GM10266 (cell line): ENCODE results near the gene COP1.
"Not testable (repeated sequence)": the region's sequence is repeated elsewhere in the genome, so short reads cannot be mapped to it uniquely, and the experiment has no call there.

ENCODE experiments used
- DNase-seq: peaks from one replicate; pipeline ENCODE4 v3.0.0; 2012; ENCODE audit errors: extremely low spot score
- TF ChIP-seq, protein P1 (sequence below): IDR thresholded peaks from 2 replicates; pipeline ENCODE4 v1.5.1; 2012; ENCODE audit warnings: mild to moderate bottlenecking, low read depth; ENCODE audit not compliant: control insufficient read depth, insufficient read depth; ENCODE audit errors: missing control alignments

Gene COP1

DNA sequence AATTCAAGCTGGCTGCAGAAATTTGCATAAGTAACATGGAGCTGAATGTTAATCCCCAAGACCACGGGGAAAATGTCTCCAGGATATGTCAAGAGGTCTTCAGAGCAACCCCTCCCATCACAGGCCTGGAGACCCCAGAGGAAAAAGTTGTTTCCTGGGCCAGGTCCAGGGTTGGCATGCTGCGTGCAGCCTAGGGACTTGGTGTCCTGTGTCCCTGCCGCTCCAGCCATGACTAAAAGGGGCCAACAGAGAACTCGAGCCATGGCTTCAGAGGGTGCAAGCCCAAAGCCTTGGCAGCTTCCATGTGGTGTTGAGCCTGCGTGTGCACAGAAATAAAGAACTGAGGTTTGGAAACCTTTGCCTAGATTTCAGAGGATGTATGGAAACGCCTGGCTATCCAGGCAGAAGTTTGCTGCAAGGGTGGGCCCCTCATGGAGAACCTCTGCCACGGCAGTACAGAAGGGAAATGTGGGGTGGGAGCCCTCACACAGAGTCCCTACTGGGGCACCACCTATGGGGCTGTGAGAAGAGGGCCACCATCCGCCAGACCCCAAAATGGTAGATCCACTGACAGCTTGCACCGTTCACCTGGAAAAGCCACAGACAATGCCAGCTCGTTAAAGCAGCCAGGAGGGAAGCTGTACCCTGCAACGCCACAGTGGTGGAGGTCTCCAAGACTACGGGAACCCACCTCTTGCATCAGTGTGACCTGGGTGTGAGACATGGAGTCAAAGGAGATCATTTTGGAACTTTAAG lies 222.9 kb downstream of the COP1 start:
- TF ChIP-seq, protein P1, sequence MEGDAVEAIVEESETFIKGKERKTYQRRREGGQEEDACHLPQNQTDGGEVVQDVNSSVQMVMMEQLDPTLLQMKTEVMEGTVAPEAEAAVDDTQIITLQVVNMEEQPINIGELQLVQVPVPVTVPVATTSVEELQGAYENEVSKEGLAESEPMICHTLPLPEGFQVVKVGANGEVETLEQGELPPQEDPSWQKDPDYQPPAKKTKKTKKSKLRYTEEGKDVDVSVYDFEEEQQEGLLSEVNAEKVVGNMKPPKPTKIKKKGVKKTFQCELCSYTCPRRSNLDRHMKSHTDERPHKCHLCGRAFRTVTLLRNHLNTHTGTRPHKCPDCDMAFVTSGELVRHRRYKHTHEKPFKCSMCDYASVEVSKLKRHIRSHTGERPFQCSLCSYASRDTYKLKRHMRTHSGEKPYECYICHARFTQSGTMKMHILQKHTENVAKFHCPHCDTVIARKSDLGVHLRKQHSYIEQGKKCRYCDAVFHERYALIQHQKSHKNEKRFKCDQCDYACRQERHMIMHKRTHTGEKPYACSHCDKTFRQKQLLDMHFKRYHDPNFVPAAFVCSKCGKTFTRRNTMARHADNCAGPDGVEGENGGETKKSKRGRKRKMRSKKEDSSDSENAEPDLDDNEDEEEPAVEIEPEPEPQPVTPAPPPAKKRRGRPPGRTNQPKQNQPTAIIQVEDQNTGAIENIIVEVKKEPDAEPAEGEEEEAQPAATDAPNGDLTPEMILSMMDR: no peak

DNA sequence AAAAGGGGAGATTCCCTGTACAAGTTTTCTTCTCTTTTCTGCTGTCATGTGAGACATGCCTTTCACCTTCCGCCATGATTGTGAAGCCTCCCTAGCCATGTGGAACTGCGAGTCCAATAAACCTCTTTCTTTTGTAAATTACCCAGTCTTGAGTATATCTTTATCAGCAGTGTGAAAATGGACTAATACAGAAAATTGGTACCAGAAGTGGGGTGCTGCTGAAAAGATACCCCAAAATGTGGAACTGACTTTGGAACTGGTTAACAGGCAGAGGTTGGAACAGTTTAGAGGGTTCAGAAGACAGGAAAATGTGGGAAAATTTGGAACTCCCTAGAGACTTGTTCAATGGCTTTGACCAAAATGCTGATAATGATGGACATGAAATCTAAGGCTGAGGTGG lies 223.7 kb downstream of the COP1 start:
- not testable (repeated sequence) for DNase-seq

More for the DNA sequence above, 222.9 kb downstream of the COP1 start:
- no peak for DNase-seq

DNA sequence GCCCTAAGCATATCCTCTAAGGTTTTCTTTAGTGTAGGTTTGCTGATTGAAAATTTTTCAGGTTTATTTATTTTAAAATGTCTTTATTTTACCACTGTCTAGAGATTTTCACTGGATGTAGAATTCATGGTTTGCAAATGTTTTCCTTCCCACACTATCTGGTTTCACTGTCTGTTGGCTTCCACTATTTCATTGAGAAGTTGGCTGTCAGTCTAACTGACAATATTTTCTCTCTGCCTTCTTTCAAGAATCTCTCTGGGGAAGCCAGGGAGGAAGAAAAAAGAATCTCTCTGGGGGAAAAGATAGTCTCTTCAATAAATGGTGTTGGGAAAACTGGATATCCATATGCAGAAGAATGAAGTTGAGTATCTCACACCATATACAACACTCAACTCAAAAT lies 226.0 kb downstream of the COP1 start:
- DNase-seq: no peak
- TF ChIP-seq, protein P1: no peak

DNA sequence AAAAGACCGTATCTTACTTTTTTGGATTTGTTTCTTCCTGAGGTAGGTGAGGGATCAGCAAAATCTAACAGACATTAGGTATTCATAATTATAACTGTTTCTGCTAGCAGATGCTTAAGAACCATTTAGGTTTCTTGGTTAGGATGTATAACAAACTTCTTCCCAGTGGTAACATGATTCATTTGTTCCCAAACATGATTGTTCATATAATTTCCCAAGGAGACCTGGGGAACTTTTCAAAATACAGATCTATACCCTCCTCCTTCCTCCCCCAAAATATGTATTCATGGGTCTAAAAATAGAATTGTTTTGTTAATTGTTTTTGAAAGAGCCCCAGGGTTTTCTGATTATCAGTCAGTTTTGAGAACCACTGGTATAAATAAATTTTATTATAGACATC lies 228.2 kb downstream of the COP1 start:
- no peak for DNase-seq
- TF ChIP-seq, protein P1: no peak

DNA sequence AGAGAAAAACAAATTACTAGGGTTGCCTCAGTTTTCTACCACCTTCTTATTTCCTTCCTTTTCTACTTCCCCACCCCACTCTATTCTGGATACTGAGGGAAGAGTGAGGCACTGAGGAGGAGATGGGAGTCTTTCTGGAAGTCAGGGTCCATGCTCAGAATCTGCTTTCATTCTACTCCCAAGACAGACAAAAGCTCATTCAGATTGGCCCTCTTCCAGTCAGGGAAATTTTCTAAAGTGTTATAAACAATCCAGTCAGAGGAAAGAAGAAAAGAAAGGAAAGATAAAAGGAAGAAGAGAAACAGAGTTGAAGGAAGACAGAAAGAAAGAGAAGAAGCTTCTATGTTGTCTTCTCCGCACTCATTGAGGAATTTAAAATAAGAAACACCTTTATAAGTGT lies 228.6 kb downstream of the COP1 start:
- DNase-seq: no peak
- TF ChIP-seq, protein P1: no peak

DNA sequence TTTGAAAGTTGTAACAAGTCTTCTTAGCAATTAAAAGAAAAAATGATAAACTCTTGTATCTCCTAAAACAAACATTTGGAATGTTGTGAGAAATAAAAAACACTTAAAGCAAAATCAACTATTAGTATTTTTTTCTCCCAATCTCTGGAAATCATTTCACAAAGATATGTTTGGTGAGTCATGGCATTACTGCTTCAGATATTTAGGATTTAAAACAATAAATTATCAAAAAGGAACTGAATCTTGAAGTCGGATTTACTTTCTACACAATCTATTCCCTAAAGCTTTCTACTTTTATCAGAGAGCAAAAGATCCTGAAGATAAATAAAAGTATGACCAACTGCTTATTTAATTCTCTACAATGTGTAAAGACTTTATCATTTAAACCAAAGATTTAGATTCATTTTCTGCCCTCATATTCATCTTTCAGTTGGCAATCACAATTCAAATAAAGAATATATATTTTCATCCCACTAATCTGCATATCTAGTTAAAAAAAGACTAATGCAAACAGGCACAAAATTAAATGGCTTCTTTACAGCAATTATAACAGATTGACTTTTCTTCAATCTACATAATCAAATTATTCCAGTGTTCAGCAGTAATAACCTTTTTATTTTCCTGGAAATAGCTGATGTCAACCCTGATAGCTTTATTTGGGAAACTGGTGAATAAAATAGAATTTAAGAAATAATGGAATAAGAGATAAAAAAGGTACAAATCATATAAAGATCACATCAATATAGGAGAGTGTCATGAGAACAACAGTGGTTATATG lies 230.0 kb downstream of the COP1 start:
- no peak for DNase-seq
- TF ChIP-seq, protein P1: no peak

DNA sequence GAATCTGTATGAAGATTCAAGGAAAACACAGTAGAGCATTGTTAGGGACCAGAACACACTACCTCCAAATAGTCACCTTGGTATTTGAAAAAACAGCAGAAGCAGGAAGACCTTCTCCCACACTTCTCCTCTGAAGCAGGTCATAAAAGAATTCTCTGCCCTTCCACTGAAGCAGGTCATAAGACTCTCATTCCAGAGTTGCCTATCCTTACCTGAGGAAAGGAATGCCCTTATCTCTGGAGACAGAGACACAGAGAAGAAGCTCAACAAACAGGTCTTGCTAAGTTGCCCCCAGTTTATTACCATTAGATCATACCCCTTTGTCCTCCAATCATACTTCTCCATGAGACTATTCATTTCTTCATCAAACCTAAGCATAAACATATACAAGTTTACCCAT lies 237.9 kb downstream of the COP1 start:
- TF ChIP-seq, protein P1: no peak
- no peak for DNase-seq
